GM12878 (cell line): ENCODE data around the gene VANGL2. TPM values are rescaled to one million over a fixed set of nuclear protein-coding genes. Genes with fewer than 3 reads are reported as not detected.
A peak's percentile ranks its signal among the peaks of the same experiment; 100 is the strongest.

Source experiments
- ATAC-seq: fragments of 200-7000 bp; cut with Tn5 transposase; 3 replicates; pipeline ENCODE4 v1.9.1; 2020; ENCODE audit warnings: mild to moderate bottlenecking, moderate library complexity
- BruUV-seq: library from RNA; stranded (reverse); fragments of 400-500 nt; replicated peaks from 2 replicates; lab custom pipeline; 2021; lab: Mats Ljungman, UMichigan
- CTCF ChIA-PET: fragments of 300-600 bp; sonication (Branson Sonifier 250); formaldehyde crosslinking; extraction: SDS; loops from one replicate; lab custom pipeline; 2021; ENCODE audit warnings: inconsistent platforms; lab: Yijun Ruan, JAX
- POLR2A ChIA-PET: fragments of 350-600 bp; formaldehyde crosslinking; extraction: SDS; loops from one replicate; lab custom pipeline; 2021; ENCODE audit warnings: inconsistent platforms; lab: Charles Lee
- RAD21 ChIA-PET: fragments of 300-600 bp; sonication (Branson Sonifier 250); formaldehyde crosslinking; loops from one replicate; lab custom pipeline; 2023; ENCODE audit warnings: antibody characterized with exemption; ENCODE audit not compliant: unreplicated experiment; lab: Charles Lee
- SMC1A ChIA-PET: fragments of 300-600 bp; sonication (Branson Sonifier 250); formaldehyde crosslinking; loops from one replicate; lab custom pipeline; 2023; ENCODE audit not compliant: unreplicated experiment, uncharacterized antibody; lab: Charles Lee
- DNase-seq: peaks from one replicate; pipeline ENCODE4 v3.0.0-alpha.2; 2011; ENCODE audit warnings: low read depth, low spot score
- FAIRE-seq: peaks from 3 replicates; lab custom pipeline; 2011; peaks lifted over from hg19 to GRCh38; lab: Jason Lieb, UNC
- H2AFZ ChIP-seq: 2 replicates; pipeline ENCODE4 v1.6.0; 2011; ENCODE audit warnings: low read depth, low read length, control low read depth; ENCODE audit not compliant: control insufficient read depth
- H3K27ac ChIP-seq: 2 replicates; pipeline ENCODE4 v1.5.1; 2011; ENCODE audit warnings: control low read depth; ENCODE audit not compliant: control insufficient read depth, insufficient read depth
- H3K27me3 ChIP-seq, 2 experiments: replicated peaks in 1 of 2; 2 replicates each; pipeline versions ENCODE4 v1.6.0 to v1.6.1; 2011; ENCODE audit warnings: low read length in 1 of 2; ENCODE audit not compliant: control insufficient read depth in 2 of 2, insufficient read depth in 2 of 2
- H3K36me3 ChIP-seq, 2 experiments: 2 replicates each; pipeline ENCODE4 v1.5.1; 2011; ENCODE audit warnings: low read length in 1 of 2; ENCODE audit not compliant: control insufficient read depth in 2 of 2, insufficient read depth in 2 of 2
- H3K4me1 ChIP-seq: 2 replicates; pipeline ENCODE4 v1.6.1; 2011; ENCODE audit warnings: mild to moderate bottlenecking, low read length, moderate library complexity, mixed read lengths; ENCODE audit not compliant: control insufficient read depth, insufficient read depth
- H3K4me2 ChIP-seq: 2 replicates; pipeline ENCODE4 v1.6.0; 2011; ENCODE audit warnings: control low read depth; ENCODE audit not compliant: control insufficient read depth, insufficient read depth
- H3K4me3 ChIP-seq: fragments of 200-600 bp; sonication (generic); 2 replicates; pipeline ENCODE4 v1.5.1; 2016
- H3K79me2 ChIP-seq: 2 replicates; pipeline ENCODE4 v1.6.0; 2011; ENCODE audit warnings: low read length; ENCODE audit not compliant: control insufficient read depth, insufficient read depth
- H3K9ac ChIP-seq: 2 replicates; pipeline ENCODE4 v1.8.0; 2011; ENCODE audit warnings: low read length, control low read depth, mixed read lengths; ENCODE audit not compliant: control insufficient read depth, insufficient read depth
- H3K9me3 ChIP-seq: replicated peaks from 3 replicates; pipeline ENCODE4 v1.5.1; 2011; ENCODE audit warnings: mild to moderate bottlenecking, low read length; ENCODE audit not compliant: control insufficient read depth, insufficient read depth
- H4K20me1 ChIP-seq: 2 replicates; pipeline ENCODE4 v1.6.0; 2011; ENCODE audit not compliant: control insufficient read depth, insufficient read depth
- ATF2 ChIP-seq: IDR thresholded peaks from 2 replicates; pipeline ENCODE4 v1.6.1; 2012; ENCODE audit warnings: low read length, inconsistent platforms
- BACH1 ChIP-seq: fragments of 450-650 bp; IDR thresholded peaks from 2 replicates; pipeline ENCODE4 v1.6.1; 2017; ENCODE audit warnings: mild to moderate bottlenecking, borderline replicate concordance
- BCL11A ChIP-seq: IDR thresholded peaks from 2 replicates; pipeline ENCODE4 v1.6.1; 2011; ENCODE audit warnings: low read depth, low read length
- BCL3 ChIP-seq: IDR thresholded peaks from 2 replicates; pipeline ENCODE4 v1.6.1; 2011; ENCODE audit warnings: borderline replicate concordance, low read depth, mild to moderate bottlenecking, moderate library complexity, low read length; ENCODE audit not compliant: insufficient read depth, poor library complexity, severe bottlenecking
- BRCA1 ChIP-seq: IDR thresholded peaks from 2 replicates; pipeline ENCODE4 v1.6.1; 2011; ENCODE audit warnings: low read depth, low read length, improper control_type of control experiment
- CBFB ChIP-seq: IDR thresholded peaks from 2 replicates; pipeline ENCODE4 v1.6.1; 2016; ENCODE audit warnings: antibody characterized with exemption, low read depth
- CREB1 ChIP-seq: IDR thresholded peaks from 2 replicates; pipeline ENCODE4 v1.6.1; 2012; ENCODE audit warnings: low read depth, mild to moderate bottlenecking, inconsistent platforms
- E4F1 ChIP-seq: fragments of 450-650 bp; IDR thresholded peaks from 2 replicates; pipeline ENCODE4 v1.6.1; 2018; ENCODE audit warnings: borderline replicate concordance, mild to moderate bottlenecking; ENCODE audit not compliant: partially characterized antibody
- HDAC2 ChIP-seq: fragments of 200-600 bp; sonication (generic); IDR thresholded peaks from 2 replicates; pipeline ENCODE4 v1.6.1; 2017
- IKZF1 ChIP-seq: fragments of 450-650 bp; conservative IDR thresholded peaks from 2 replicates; pipeline ENCODE4 v1.6.1; 2017; ENCODE audit warnings: antibody characterized with exemption, mild to moderate bottlenecking
- NBN ChIP-seq: fragments of 450-650 bp; IDR thresholded peaks from 2 replicates; pipeline ENCODE4 v1.6.1; 2016
- POLR2AphosphoS2 ChIP-seq: IDR thresholded peaks from 2 replicates; pipeline ENCODE4 v1.6.1; 2011; ENCODE audit warnings: low read depth, mild to moderate bottlenecking, low read length, improper control_type of control experiment, moderate library complexity
- RBBP5 ChIP-seq: fragments of 200-600 bp; sonication (generic); conservative IDR thresholded peaks from 2 replicates; pipeline ENCODE4 v1.6.1; 2016
- RELB ChIP-seq: fragments of 450-650 bp; IDR thresholded peaks from 2 replicates; pipeline ENCODE4 v1.6.1; 2017; ENCODE audit warnings: low read depth, mild to moderate bottlenecking, moderate library complexity
- ZNF24 ChIP-seq: fragments of 450-650 bp; IDR thresholded peaks from 2 replicates; pipeline ENCODE4 v1.6.1; 2017; ENCODE audit warnings: antibody characterized with exemption, mild to moderate bottlenecking
- WGBS: methylation state at CpG from one replicate; pipeline ENCODE4 v1.1.6; 2016; ENCODE audit warnings: low lambda C conversion rate; ENCODE audit not compliant: insufficient replicate concordance, insufficient coverage; ENCODE audit errors: missing lambda C conversion rate; 5-methylcytosine and 5-hydroxymethylcytosine counted together
- in situ Hi-C: fragments of 300-500 bp; cut with MboI; formaldehyde crosslinking; loops from 9 replicates; pipeline ENCODE4 v1.14.3; 2018; ENCODE audit warnings: mixed read lengths
- intact Hi-C: fragments of 100-400 bp; cut with micrococcal nuclease; formaldehyde crosslinking; loops from one replicate; pipeline ENCODE4 v1.14.2; 2022; ENCODE audit not compliant: unreplicated experiment
- polyA plus RNA-seq, 11 experiments: library from polyadenylated mRNA; depleted of rRNA in 4 of 11; unstranded in 6 of 11; stranded (reverse) in 5 of 11; fragments of >200 nt; fragmentation: Nextera tagmentation in 4 of 11; fragmentation: Illumina TruSeq in 1 of 11; extraction: Ambion mirVana in 4 of 11; extraction: Trizol in 1 of 11; gene quantifications; 1 replicate in 1 of 11; 2 replicates in 10 of 11; pipeline versions ENCODE4 v1.2.1 to v1.2.3, GENCODE V29; 2011 to 2016; ENCODE audit warnings: inconsistent platforms in 2 of 11, missing spikeins in 2 of 11, low read depth in 1 of 11
- total RNA-seq, 4 experiments: library from RNA; depleted of rRNA in 3 of 4; stranded (reverse); fragments of >200 nt in 3 of 4; fragmentation: Illumina TruSeq in 1 of 4; extraction: Trizol in 1 of 4; gene quantifications; 2 replicates each; pipeline versions ENCODE4 v1.2.1 to v1.2.3, GENCODE V29; 2013 to 2021

VANGL2 gene
- total and polyA plus RNA-seq, 10 of the 15 experiments (the other 5 are each of a cell fraction or from before 2014, with no cell fraction given): 0.10 to 5.0 (median 0.27) TPM

- CTCF ChIA-PET: interaction anchor here (0.6 to 1.8 kb wide), 6 partner anchors 12 to 106 kb away, joined by 3 to 5 read pairs (median 3); no protein-coding TSS in a partner anchor
- TF ChIP-seq NBN (peak; percentile 22; the same call in 1 of the 2 replicates), CREB1 (no peak), BRCA1 (no peak), ATF2 (peak; percentile 20; the same call in 1 of the 2 replicates), POLR2AphosphoS2 (no peak), BACH1 (no peak), IKZF1 (peak; percentile 37), CBFB (0 out of 2 replicates have a peak, but pooled peaks have one; percentile 36), BCL3 (no peak), ZNF24 (peak; percentile 84), BCL11A (no peak), E4F1 (no peak), RBBP5 (0 out of 2 replicates have a peak, but pooled peaks have one; percentile 62), RELB (0 out of 2 replicates have a peak, but pooled peaks have one; percentile 21), HDAC2 (no peak)
Measured at GRCh38 chr1:160437432-160438316, 37.3 kb downstream of the VANGL2 start.

More at GRCh38 chr1:160437432-160438316, 37.3 kb downstream of the VANGL2 start:
- intact Hi-C loops (no loop called here), in situ Hi-C loops (no loop called here)
- DNase-seq (peak; percentile 62), ATAC-seq (peak; percentile 95), FAIRE-seq (peak; percentile 27)
- H4K20me1 ChIP-seq: no peaks in the 10 kb centered on the region
- 1% methylated on average over 4 of the region's 4 CpGs for WGBS
- peak overlapping the region; percentile 57 for H3K9ac ChIP-seq
- H3K27me3 ChIP-seq: no peaks in the 10 kb centered on the region
- H3K36me3 ChIP-seq: no peaks in the 10 kb centered on the region
- no TSS peak for BruUV-seq
- peak overlapping the region; percentile 83 for H2AFZ ChIP-seq
- peaks cover 14% of the 10 kb centered on the region; the same call in 2 of the 3 replicates for H3K9me3 ChIP-seq
- H3K79me2 ChIP-seq: no peaks in the 10 kb centered on the region
- ChIA-PET POLR2A (interaction anchor here (1.0 to 1.5 kb wide), 2 partner anchors 14 to 29 kb away, joined by 4 to 5 read pairs; no protein-coding TSS in a partner anchor), SMC1A (interaction anchor here (0.6 to 1.6 kb wide), 8 partner anchors 9 to 180 kb away, joined by 3 to 7 read pairs (median 3); partner anchors contain the start of gene SLAMF6), RAD21 (interaction anchor here (0.6 to 2.4 kb wide), 5 partner anchors 9 to 102 kb away, joined by 3 to 9 read pairs (median 4); no protein-coding TSS in a partner anchor)
- H3K4me3 ChIP-seq: peak overlapping the region; percentile 11; the same call in 1 of the 2 replicates
- H3K27ac ChIP-seq: peak overlapping the region; percentile 86
- H3K4me2 ChIP-seq: peak overlapping the region; percentile 91
- H3K4me1 ChIP-seq: peaks cover 29% of the 10 kb centered on the region
